Aorta (tissue), 5 donors: ENCODE data around the gene SNAP91. TPM values are rescaled to one million over a fixed set of nuclear protein-coding genes. Genes with fewer than 3 reads are reported as not detected.
"Not testable (repeated sequence)": the region's sequence is repeated elsewhere in the genome, so short reads cannot be mapped to it uniquely, and the experiment has no call there.

ENCODE experiments used
- ATAC-seq: fragments of 200-7000 bp; cut with Tn5 transposase; one replicate; pipeline ENCODE4 v1.9.1; 2022; ENCODE audit warnings: moderate library complexity; ENCODE audit not compliant: low FRiP score
- DNase-seq, 2 donors: peaks; one replicate each; pipeline ENCODE4 v3.0.0-alpha.2; 2020
- H3K27ac ChIP-seq, 2 donors: one replicate each; pipeline ENCODE4 v1.5.1; 2013; ENCODE audit warnings: low read length in 2 of 2, mild to moderate bottlenecking in 2 of 2, moderate library complexity in 2 of 2, control low read depth in 1 of 2, inconsistent platforms in 1 of 2, low read depth in 1 of 2
- H3K27me3 ChIP-seq, 2 donors: one replicate each; pipeline ENCODE4 v1.6.1; 2013; ENCODE audit warnings: control low read depth in 1 of 2, low read length in 1 of 2, mild to moderate bottlenecking in 1 of 2, moderate library complexity in 1 of 2; ENCODE audit not compliant: insufficient read depth in 2 of 2, control insufficient read depth in 1 of 2
- H3K36me3 ChIP-seq, 2 donors: one replicate each; pipeline ENCODE4 v1.6.1; 2013; ENCODE audit warnings: control low read depth in 1 of 2, low read length in 1 of 2, mild to moderate bottlenecking in 1 of 2; ENCODE audit not compliant: insufficient read depth in 2 of 2, control insufficient read depth in 1 of 2
- H3K4me1 ChIP-seq, 2 donors: one replicate each; pipeline ENCODE4 v1.6.1; 2013; ENCODE audit warnings: low read length in 2 of 2, control low read depth in 1 of 2, mild to moderate bottlenecking in 1 of 2, moderate library complexity in 1 of 2; ENCODE audit not compliant: insufficient read depth in 2 of 2, control insufficient read depth in 1 of 2
- H3K4me3 ChIP-seq, 2 donors: one replicate each; pipeline ENCODE4 v1.5.1; 2013; ENCODE audit warnings: low read length in 2 of 2, control low read depth in 1 of 2, mild to moderate bottlenecking in 1 of 2
- H3K9me3 ChIP-seq: one replicate; pipeline ENCODE4 v1.6.1; 2013; ENCODE audit warnings: mild to moderate bottlenecking, low read length; ENCODE audit not compliant: control insufficient read depth
- WGBS, 2 donors: extraction: QIAGEN DNeasy Blood & Tissue Kit; methylation state at CpG; one replicate each; pipeline ENCODE4 v1.1.7; 2013; 5-methylcytosine and 5-hydroxymethylcytosine counted together
- intact Hi-C, 2 donors: fragments of 100-400 bp; cut with DNase I; formaldehyde crosslinking; loops; one replicate each; pipeline versions ENCODE4 v1.14.2 to v1.15.0; 2022
- long read RNA-seq, 2 donors: library from polyadenylated mRNA; unstranded; transcript quantifications; one replicate each; pipeline ENCODE4 v2.0.0, GENCODE V29; 2020 to 2021
- polyA plus RNA-seq, 2 donors: library from polyadenylated mRNA; stranded (reverse); fragments of 200-250 nt; gene quantifications; one replicate each; pipeline ENCODE4 v1.2.3, GENCODE V29; 2013
- total RNA-seq, 2 donors: library from RNA; stranded (reverse); fragmentation: NEBNext Ultra II Directional; extraction: Animal tissue kit (Norgen Biotek cat#: 25700); gene quantifications; one replicate each; pipeline ENCODE4 v1.2.1, GENCODE V29; 2021
- donor health status: healthy with polysubstance abuse.
- donor health status: Bipolar disorder and iron deficiency.
- donor health status: DM: no; HTN: no; CAD: no.
- donor health status: DM: no; HTN: no; CAD: no.
- donor health status: DM: yes; HTN: yes; CAD: no.

SNAP91 gene
- total RNA-seq = 1 to 10 TPM; 2.1 to 4.3 TPM
- polyA plus RNA-seq = under 1 TPM; 0.25 to 0.51 TPM
- long read RNA-seq, donor 1 = 0 reads
- long read RNA-seq, donor 2, partial matches to known transcripts = 0 of 1 reads
- long read RNA-seq, donor 2, other reads (novel, unspliced or antisense) = 1 of 1 reads

GRCh38 chr6:83708970-83709747, at the start of gene SNAP91:
SNAP91 (minus strand) TSS chr6:83709101; CDS start chr6:83707927, 1,174 bp downstream.
- 1 to 2% methylated on average over 43 to 83 of the region's 83 CpGs for WGBS, 2 donors

DNA sequence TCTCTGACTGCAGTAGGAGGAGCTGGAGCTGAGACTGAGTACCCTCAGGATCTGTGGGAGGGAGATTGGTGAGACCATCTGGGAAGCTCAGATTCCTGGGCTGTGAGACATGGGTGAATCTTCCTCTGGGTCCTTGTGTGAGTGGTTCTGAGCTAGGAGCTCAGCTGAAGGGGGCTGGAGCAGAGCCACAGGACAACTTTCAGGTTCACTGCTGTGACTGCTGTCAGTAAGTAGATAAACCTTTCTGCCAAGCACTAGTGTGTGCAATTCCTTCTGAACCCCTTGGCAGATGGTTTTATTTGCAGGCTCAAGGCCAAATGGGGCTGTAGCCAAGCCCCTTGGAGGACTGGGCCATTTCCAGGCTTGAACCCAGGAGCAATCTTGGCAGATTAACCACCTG, 49.6 kb upstream of the SNAP91 start:
- intact Hi-C loops = no loop called here
- ATAC-seq = no peak
- no peak overlapping the region for H3K27ac ChIP-seq
- H3K36me3 ChIP-seq = no peaks in the 10 kb centered on the region
- no peak for DNase-seq
- no peak overlapping the region for H3K4me3 ChIP-seq
- no peaks in the 10 kb centered on the region for H3K4me1 ChIP-seq
- peaks cover 5% of the 10 kb centered on the region for H3K9me3 ChIP-seq
- H3K27me3 ChIP-seq = peaks cover 0 to 2% of the 10 kb centered on the region in 2 donors

More at GRCh38 chr6:83708970-83709747, at the start of gene SNAP91:
- peak; percentile 78 for ATAC-seq
- Histone ChIP-seq H3K9me3 (no peaks in the 10 kb centered on the region), H3K27me3 (no peaks in the 10 kb centered on the region), H3K4me1 (no peaks in the 10 kb centered on the region), H3K4me3 (peak within 1 kb of the TSS; percentile 13 to 66), H3K27ac (no peak within 1 kb of the TSS), H3K36me3 (no peaks in the 10 kb centered on the region)
- intact Hi-C loops = no loop called here
- DNase-seq = peak; percentile 46 to 82

- H3K4me1 ChIP-seq = no peaks in the 10 kb centered on the region
- H3K9me3 ChIP-seq = peaks cover 5% of the 10 kb centered on the region
- no peak overlapping the region for H3K27ac ChIP-seq
- H3K36me3 ChIP-seq = no peaks in the 10 kb centered on the region
- H3K27me3 ChIP-seq = peaks cover 0 to 2% of the 10 kb centered on the region in 2 donors
- intact Hi-C loops = no loop called here
- ATAC-seq (no peak), DNase-seq (no peak)
- H3K4me3 ChIP-seq = no peak overlapping the region
These were observed 48.1 kb upstream of the SNAP91 start for GRCh38 chr6:83757021-83757420.

GRCh38 chr6:83756565-83756964, 47.7 kb upstream of the SNAP91 start:
- no peak overlapping the region for H3K4me3 ChIP-seq
- no peaks in the 10 kb centered on the region for H3K36me3 ChIP-seq
- DNase-seq (no peak), ATAC-seq (no peak)
- no peak overlapping the region for H3K27ac ChIP-seq
- peaks cover 5% of the 10 kb centered on the region for H3K9me3 ChIP-seq
- H3K27me3 ChIP-seq = peaks cover 0 to 2% of the 10 kb centered on the region in 2 donors
- WGBS, 2 donors = 88% methylated on average over 2 of the region's 2 CpGs
- no peaks in the 10 kb centered on the region for H3K4me1 ChIP-seq
- intact Hi-C loops = no loop called here

DNA sequence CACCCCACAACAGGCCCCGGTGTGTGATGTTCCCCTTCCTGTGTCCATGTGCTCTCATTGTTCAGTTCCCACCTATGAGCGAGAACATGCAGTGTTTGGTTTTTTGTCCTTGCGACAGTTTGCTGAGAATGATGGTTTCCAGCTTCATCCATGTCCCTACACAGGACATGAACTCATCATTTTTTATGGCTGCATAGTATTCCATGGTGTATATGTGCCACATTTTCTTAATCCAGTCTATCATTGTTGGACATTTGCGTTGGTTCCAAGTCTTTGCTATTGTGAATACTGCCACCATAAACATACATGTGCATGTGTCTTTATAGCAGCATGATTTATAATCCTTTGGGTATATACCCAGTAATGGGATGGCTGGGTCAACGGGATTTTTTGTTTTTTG, 43.5 kb upstream of the SNAP91 start:
- ATAC-seq, H3K4me3 ChIP-seq, H3K9me3 ChIP-seq, intact Hi-C loops, H3K4me1 ChIP-seq, H3K27ac ChIP-seq, H3K27me3 ChIP-seq, H3K36me3 ChIP-seq, DNase-seq: not testable (repeated sequence)
- 85 to 86% methylated on average over 5 of the region's 5 CpGs for WGBS, 2 donors

- no peaks in the 10 kb centered on the region for H3K9me3 ChIP-seq
- H3K4me1 ChIP-seq = no peaks in the 10 kb centered on the region
- WGBS, 2 donors = 61 to 69% methylated on average over 4 of the region's 4 CpGs
- DNase-seq = no peak
- no peak overlapping the region for H3K27ac ChIP-seq
- ATAC-seq = no peak
- no peaks in the 10 kb centered on the region for H3K27me3 ChIP-seq
- intact Hi-C loops = no loop called here
- no peak overlapping the region for H3K4me3 ChIP-seq
- H3K36me3 ChIP-seq = no peaks in the 10 kb centered on the region
These were observed 32.2 kb upstream of the SNAP91 start for GRCh38 chr6:83741089-83741488.

DNA sequence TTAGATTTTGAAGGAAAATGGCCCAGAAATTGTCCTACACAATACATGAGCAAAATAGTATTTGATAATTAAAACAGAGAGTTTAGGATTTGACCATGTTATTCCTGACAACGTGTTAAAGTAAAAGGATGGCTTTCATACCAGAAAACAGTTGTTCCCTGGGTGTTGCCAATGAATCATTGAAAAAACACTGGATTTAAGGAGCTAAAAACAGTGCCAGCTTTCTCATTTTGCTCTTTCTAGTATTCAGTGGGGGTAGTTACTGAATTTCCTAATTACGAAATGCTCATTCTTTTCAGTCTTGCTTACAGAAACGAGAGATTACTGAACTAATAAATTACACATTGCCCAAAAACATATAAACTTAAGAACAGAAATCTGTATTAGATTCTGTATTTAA, 26.6 kb upstream of the SNAP91 start:
- Histone ChIP-seq H3K36me3 (no peaks in the 10 kb centered on the region), H3K27me3 (no peaks in the 10 kb centered on the region), H3K4me3 (no peak overlapping the region), H3K27ac (no peak overlapping the region), H3K9me3 (no peaks in the 10 kb centered on the region), H3K4me1 (no peaks in the 10 kb centered on the region)
- DNase-seq = no peak
- 38 to 47% methylated on average over 3 of the region's 3 CpGs for WGBS, 2 donors
- no peak for ATAC-seq
- intact Hi-C loops = no loop called here

DNA sequence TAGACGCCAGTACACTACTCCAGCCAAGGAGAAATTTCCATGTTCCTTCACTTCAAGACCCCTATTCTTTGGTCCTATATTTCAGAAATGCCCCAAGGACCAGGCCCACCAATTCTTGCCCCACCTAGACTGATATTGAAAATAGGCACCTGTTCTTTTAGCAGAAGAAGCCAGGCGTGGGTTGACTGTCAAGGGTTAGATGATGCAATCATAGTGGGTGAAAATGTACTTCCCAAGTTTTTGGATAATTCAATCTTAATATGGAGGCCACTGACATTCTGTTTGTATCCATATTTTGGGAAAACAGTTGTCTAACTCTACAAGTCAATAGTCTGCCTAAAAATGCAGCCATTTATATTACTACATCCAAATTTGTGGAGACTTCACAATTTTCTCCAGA, 21.0 kb upstream of the SNAP91 start:
- DNase-seq (no peak), ATAC-seq (no peak)
- H3K4me3 ChIP-seq = no peak overlapping the region
- intact Hi-C loops = no loop called here
- 80 to 81% methylated on average over 2 of the region's 2 CpGs for WGBS, 2 donors
- no peaks in the 10 kb centered on the region for H3K36me3 ChIP-seq
- no peaks in the 10 kb centered on the region for H3K9me3 ChIP-seq
- H3K27me3 ChIP-seq = no peaks in the 10 kb centered on the region
- H3K4me1 ChIP-seq = no peaks in the 10 kb centered on the region
- H3K27ac ChIP-seq = no peak overlapping the region

DNA sequence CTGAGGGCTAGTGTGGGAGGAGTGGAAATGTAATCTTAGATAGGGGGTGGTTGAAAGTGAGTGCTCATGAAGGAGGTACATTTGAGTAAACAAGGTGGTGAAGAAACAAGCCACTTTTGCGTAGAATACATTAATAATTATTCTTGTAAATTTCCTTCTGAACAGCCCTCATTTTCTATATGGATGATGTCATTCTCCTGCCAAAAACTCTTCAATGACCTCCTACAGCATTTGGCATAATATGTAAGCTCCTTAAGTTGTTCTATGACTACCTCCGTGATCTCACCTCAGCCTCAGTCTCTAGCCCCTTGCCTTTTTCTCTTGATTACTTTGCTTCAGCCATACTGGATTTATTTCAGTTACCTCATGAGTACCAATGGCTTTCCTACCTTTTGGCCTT, 14.0 kb upstream of the SNAP91 start:
- WGBS, 2 donors = 87 to 91% methylated on average over 2 of the region's 2 CpGs
- DNase-seq (no peak), ATAC-seq (no peak)
- Histone ChIP-seq H3K36me3 (no peaks in the 10 kb centered on the region), H3K4me1 (no peaks in the 10 kb centered on the region), H3K9me3 (no peaks in the 10 kb centered on the region), H3K27me3 (no peaks in the 10 kb centered on the region), H3K27ac (no peak overlapping the region), H3K4me3 (no peak overlapping the region)
- intact Hi-C loops = no loop called here
